NCI-H1436 treated with DMSO at 0.1 percent for 48 hours (cell line): Measurements from ENCODE around the gene HADH.
"Not testable (repeated sequence)": the region's sequence is repeated elsewhere in the genome, so short reads cannot be mapped to it uniquely, and the experiment has no call there.

Experiments
- DNase-seq: peaks from one replicate; lab custom pipeline; 2025; lab: John Stamatoyannopoulos, UW

Gene HADH

DNA sequence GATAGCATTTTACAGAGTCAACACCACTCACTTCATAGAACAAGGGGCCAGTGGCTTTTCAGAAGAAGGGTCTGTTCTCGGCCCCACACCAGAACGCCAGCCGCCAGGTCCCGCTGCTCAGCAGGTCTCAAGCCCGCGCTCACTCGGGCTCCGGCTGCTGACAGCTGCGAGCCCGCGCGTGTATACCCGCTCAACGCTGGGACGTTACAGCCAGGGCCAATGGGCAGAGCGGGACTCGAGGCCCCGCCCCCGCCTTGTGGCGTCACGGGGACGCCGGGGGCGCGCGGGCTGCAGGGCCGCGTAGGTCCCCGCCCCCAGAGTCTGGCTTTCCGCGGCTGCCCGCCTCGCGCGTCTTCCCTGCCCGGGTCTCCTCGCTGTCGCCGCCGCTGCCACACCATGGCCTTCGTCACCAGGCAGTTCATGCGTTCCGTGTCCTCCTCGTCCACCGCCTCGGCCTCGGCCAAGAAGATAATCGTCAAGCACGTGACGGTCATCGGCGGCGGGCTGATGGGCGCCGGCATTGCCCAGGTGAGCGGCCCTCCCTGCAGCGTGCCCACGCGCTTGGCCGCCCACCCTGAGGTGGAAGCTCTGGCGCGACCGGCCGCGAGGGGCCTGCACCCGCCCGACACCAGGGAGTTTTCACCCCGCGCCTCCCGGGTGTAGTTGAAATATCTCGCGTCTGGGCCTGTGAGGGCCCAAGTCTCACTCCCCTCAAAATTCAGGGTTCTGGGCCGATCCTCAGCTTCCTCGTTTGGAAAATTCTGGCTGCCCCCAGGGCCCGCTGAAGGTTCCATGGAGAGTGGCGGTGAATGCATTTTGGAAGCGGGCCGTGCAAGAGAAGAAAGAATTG lies at the start of gene HADH:
Gene HADH, plus strand, starts transcription at position 353 of the 850 bp plus-strand sequence. Its CDS starts 44 bp downstream, at position 397.
- DNase-seq: peak; percentile 76

GRCh38 chr4:107945809-107946208 lies 43.9 kb upstream of the HADH start:
- no peak for DNase-seq

GRCh38 chr4:107950746-107951540 lies 38.7 kb upstream of the HADH start:
- no peak for DNase-seq

- DNase-seq: no peak
These were observed 38.1 kb upstream of the HADH start for GRCh38 chr4:107951551-107951950.

- DNase-seq: no peak
These were observed 33.7 kb upstream of the HADH start for GRCh38 chr4:107956011-107956410.

GRCh38 chr4:107966903-107967302 lies 22.8 kb upstream of the HADH start:
- DNase-seq: no peak

DNA sequence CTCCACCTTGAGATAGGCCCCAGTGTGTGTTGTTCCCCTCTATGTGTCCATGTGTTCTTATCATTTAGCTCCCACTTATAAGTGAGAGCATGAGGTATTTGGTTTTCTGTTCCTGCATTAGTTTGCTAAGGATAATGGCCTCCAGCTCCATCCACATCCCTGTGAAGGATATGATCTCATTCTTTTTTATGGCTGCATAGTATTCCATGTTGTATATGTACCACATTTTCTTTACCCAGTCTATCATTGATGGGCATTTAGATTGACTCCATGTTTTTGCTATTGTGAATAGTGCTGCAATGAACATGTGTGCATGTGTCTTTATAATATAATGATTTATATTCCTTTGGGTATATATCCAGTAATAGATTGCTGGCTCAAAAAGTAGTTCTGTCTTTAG lies 22.2 kb upstream of the HADH start:
- not testable (repeated sequence) for DNase-seq

GRCh38 chr4:107967921-107968320 lies 21.8 kb upstream of the HADH start:
- not testable (repeated sequence) for DNase-seq

GRCh38 chr4:107970063-107970798 lies 19.5 kb upstream of the HADH start:
- no peak for DNase-seq

DNA sequence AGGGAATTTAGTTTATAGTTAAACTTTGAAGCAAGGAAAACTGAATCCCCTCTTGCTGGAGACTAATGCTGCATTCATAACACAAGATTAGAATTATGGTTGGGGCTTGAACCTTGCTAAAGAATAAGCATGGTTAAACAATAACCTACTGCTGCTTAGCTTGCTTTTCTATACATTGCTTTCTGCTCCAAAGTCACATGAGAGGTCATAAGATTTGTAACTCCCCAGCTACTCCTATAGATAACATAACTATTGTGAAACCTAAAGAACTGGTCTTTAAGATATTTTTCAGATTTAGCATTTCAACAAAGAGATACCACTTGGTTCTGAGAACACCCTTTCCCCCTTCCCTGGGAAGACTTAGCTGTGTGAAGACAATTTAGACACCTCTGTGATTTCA lies 17.1 kb upstream of the HADH start:
- DNase-seq: no peak

DNA sequence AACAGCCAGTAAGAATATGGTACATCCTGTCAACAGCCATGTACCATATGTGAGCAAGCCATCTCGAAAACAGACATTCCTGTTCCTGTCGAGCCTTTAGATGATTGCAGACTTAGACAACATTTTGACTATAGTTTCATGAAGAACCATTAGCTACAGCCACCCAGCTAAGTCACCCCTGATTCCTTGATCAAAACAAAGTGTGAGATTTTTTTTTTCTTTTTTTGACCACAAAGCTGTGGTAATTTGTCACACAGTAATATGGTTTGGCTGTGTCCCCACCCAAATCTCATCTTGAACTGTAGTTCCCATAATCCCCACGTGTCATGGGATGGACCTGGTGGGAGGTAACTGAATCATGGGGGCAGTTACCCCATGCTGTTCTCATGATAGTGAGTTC lies 15.2 kb upstream of the HADH start:
- no peak for DNase-seq

- DNase-seq: no peak
These were observed 12.2 kb upstream of the HADH start for GRCh38 chr4:107977482-107977881.

DNA sequence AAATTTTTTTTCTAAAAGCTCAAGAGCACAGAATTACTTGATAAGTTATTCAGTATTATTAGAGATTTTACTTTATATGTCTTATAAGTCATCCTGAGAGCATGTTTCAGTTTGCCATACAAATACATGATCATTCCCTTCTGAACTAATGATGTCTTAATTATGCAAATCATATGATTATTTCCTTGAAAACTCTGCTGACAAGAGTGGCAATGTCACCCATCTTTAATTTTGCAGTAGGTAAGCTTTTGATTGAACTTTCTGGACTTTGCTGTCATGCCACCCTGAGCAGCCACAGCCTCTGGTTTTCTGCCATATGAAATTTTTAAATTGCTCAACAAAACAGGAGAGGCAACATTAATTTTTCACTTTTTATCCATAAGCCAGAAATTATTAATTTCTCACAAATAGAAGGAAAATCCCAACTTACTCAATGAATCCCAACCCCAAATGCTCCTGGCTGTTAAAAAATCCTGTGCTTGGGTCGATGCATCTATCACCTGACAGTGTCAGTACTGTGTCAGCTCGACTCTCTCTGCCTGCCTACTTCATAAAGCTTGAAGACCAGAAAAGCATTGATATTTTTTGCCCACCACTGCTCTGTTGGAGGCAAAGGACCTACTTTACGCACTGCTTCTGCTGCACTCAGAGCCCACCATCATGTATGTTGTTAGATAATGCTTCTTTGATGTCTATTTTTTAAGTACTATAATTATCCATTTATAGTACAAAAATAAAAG lies 11.6 kb upstream of the HADH start:
- no peak for DNase-seq

GRCh38 chr4:107978716-107979451 lies 10.8 kb upstream of the HADH start:
- no peak for DNase-seq

GRCh38 chr4:107987916-107988762 lies 1.6 kb upstream of the HADH start:
- no peak for DNase-seq

DNA sequence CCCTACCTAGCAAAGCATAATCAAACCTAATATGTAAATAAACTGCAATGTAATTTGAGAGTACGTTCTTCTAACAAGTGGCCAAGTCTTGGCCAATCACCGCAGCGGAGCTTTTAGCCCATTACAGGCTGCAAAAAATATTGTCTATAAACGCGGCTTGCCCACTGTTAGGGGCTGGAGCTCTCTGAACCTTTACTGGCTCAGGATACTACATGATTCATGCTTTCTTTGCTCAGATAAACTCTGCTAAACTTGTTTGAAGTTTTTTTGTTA lies 990 bp upstream of the HADH start:
- DNase-seq: peak; percentile 29

DNA sequence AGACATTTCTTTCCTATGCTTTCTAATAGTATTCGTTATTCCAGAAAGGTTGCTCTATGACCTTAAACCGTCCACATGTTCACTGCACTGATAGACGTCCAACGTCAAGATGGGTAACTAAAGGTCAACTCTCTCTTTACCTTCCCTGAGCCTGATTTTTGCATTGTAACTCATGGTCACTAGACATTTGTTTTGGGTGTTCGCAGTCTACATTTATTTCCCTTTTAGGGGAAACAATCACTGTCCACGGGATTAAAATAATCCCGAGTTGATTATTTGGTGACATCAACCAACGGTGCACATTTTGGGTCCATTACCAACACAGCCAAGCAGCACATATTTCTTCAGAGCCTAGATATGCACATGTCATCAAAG lies 540 bp upstream of the HADH start:
- no peak for DNase-seq

- no peak for DNase-seq
These were observed 2.4 kb downstream of the HADH start for GRCh38 chr4:107991945-107992630.

DNA sequence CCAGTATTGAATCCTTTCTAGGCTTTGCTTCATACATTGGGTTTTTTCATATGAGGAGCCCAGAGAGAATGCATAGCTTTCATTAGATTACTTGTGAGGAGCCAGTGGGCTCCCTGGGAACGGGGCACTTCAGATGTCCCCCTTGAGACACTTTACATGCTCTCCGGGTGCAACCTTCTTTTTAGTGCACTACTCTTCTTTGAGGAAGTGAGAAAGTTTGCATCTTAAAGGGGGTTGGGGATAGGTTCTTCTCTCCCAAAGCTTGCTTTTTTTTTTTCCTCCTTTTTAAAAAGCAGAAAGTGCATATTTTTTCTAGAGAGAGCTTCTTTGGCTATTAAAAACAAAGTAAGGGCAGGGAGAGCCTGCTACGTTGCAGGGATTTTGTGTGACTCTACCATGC lies 4.3 kb downstream of the HADH start:
- DNase-seq: no peak

GRCh38 chr4:107994894-107995293 lies 5.2 kb downstream of the HADH start:
- no peak for DNase-seq
